Amygdala (tissue), 56 donors: ENCODE measurements around the gene DLL3.

Source experiments
- DNase-seq, 56 donors: peaks; one replicate each; lab custom pipeline; 2025; lab: John Stamatoyannopoulos, UW

DLL3 gene

DNA sequence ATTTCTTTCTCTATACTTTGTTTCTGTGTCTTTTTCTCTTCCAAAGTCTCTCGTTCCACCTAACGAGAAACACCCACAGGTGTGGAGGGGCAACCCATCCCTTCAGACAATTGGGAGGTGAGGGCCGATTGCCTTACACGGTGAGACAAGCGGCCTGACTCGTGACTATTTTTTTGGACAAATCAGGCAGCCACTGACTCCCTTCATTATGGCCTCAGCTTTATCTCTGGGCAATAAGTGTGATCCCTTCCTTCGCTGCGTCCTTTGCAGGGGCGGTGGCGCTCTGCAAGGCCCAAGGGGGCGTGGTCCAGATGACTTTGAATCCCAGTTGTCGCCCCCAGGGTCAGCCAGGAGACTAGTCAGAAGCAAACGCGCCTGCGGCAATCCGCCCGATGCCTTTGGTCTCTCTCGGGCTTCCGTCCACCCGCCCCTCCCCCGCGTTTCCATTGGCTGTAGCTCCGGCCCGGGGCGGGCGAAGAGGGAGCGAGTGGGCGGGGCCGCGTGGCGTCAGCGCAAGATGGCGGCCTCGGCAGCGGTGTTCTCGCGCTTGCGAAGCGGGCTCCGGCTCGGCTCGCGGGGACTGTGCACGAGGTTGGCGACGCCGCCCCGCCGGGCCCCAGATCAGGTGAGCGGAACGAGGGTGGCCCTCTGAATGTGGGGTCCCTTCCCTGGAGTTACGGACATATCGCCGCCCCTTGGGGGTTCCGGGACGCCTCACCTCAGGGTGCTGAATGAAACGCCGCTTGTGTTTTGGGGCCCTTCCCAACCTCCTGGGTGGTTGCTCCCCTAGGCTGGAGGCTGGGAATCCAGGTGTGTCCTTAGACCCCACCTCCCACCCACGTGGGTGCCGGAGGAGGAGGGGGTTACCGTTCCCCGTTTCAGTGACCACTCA is 18.2 kb upstream of the DLL3 start, which contains the start of gene TIMM50:
TIMM50 (plus strand) TSS at position 502 of the 892 bp plus-strand sequence; CDS start at position 518, 16 bp downstream.
- peak; percentile 59 to 98 (median 91) for DNase-seq

DNA sequence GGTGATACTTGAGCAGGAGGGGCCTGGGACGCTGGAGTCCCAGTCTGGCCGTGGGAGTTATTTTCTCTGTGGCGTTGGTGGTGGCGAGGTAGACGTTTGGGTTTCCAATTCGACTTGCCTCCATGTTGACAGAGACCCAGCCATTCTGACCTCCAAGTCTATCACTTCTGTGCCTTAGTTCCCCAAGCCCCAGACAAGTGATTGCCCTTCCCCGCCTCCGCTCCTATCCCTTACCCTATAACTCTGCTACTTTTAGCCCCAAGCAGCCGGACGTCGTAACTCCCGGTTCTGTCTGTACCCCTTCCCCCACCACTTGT is 17.6 kb upstream of the DLL3 start:
- DNase-seq = no peak

DNA sequence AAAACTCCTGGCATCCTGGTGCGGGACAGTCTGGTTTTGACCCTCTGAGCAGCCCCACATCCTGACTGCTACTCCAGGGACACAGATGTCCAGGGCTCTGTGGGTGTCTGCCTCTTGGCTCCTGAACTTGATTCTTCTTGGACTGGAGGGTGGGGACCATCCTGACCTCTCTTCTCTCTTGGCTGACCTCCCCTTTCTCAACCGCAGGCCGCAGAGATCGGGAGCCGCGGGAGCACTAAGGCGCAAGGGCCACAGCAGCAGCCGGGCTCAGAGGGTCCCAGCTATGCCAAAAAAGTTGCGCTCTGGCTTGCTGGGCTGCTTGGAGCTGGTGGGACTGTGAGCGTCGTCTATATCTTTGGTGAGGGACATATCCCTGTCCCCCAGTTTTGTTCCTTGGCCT is 17.1 kb upstream of the DLL3 start:
- no peak for DNase-seq

- DNase-seq = no peak
Measured at GRCh38 chr19:39483141-39483540, 15.6 kb upstream of the DLL3 start.

DNA sequence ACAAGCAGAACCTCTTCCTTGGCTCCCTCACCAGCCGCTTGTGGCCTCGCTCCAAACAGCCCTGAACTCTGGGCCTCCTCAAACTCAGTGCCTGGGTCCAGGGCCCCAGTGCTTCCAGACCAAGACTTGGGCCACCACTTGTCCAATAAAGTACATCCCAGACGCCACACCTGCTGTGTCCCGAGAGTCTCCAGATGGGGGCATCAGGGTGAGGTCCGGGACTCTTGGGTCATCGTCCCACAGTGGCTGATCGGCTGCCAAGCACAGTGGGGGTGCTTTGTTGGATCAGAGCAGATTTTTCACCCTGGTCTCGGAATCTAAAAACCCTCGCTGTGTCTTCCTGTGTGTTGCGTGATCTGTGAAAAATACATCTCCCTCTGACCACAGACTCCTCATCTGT is 9.0 kb upstream of the DLL3 start:
- no peak for DNase-seq

- DNase-seq = no peak
Measured at GRCh38 chr19:39492225-39492624, 6.5 kb upstream of the DLL3 start.

GRCh38 chr19:39492788-39493187 is 6.0 kb upstream of the DLL3 start:
- no peak for DNase-seq

DNA sequence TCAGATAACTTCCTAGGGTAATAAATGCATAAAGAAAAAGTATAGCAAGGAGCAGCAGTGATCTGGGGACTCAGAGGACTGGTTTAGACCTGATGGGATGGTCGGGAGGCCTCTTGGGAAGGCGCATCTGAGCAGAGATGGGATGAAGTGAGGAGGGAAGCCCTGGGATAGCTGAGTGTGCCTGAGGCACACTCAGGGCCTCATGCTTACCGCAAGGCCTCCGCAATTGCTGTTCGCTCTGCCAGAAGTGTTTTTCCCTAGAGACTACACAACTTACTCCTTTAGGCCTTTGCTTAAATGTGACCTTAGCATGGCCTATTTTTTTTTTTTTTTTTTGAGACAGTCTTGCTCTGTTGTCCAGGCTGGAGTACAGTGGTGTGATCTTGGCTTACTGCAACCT is 4.1 kb upstream of the DLL3 start:
- no peak for DNase-seq

DNA sequence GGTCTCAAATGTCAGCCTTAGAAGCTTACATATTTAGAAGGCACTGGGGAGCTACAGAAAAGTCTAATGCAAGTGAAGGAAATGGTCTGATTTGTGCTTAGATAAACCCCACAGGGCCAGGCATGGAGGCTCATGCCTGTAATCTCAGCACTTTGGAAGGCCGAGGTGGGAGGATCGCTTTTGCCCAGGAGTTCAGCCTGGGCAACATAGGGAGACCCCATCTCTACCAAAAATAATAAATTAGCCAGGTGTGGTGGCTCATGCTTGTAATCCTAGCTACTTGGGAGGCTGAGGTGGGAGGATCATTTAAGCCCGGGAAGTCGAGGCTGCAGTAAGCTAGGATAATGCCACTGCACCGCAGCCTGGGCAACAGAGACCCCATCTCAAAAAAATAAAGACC is 2.7 kb upstream of the DLL3 start:
- DNase-seq = no peak

GRCh38 chr19:39497701-39497995 is 1.1 kb upstream of the DLL3 start:
- DNase-seq = peak in 2 of 56 donors; percentile 19 to 35

- peak in 25 of 56 donors; percentile 4 to 59 (median 17) for DNase-seq
Measured at GRCh38 chr19:39497996-39498797, 550 bp upstream of the DLL3 start.

- DNase-seq = no peak
Measured at GRCh38 chr19:39499932-39500331, 1.2 kb downstream of the DLL3 start.

GRCh38 chr19:39500543-39500942 is 1.8 kb downstream of the DLL3 start:
- DNase-seq = no peak

DNA sequence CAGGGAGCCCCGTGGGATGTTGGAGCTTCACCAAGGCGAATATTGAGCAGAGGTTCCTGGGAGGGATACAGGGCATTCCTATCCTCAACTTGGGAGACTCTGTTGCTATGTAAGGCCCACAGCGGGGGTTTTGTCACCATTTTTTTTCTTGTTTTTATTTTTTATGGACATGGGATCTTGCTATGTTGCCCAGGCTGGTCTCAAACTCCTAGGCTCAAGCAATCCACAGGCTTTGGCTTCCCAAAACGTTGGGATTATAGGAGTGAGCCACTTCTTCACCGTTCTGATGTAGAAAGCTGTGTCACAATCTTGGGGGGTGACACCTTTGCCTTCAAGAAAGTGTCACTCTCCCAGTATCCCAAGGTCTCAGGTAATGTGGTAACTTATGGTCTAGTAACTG is 2.6 kb downstream of the DLL3 start:
- no peak for DNase-seq

- peak in 6 of 56 donors; percentile 2 to 34 (median 6) for DNase-seq
Measured at GRCh38 chr19:39502640-39503417, 4.1 kb downstream of the DLL3 start.

- DNase-seq = no peak
Measured at GRCh38 chr19:39506598-39506943, 7.8 kb downstream of the DLL3 start.

GRCh38 chr19:39506944-39507714 is 8.4 kb downstream of the DLL3 start:
- peak in 22 of 56 donors; percentile 3 to 57 (median 26) for DNase-seq

GRCh38 chr19:39507715-39508364 is 9.1 kb downstream of the DLL3 start:
- DNase-seq = no peak

- no peak for DNase-seq
Measured at GRCh38 chr19:39508629-39509028, 9.9 kb downstream of the DLL3 start.

DNA sequence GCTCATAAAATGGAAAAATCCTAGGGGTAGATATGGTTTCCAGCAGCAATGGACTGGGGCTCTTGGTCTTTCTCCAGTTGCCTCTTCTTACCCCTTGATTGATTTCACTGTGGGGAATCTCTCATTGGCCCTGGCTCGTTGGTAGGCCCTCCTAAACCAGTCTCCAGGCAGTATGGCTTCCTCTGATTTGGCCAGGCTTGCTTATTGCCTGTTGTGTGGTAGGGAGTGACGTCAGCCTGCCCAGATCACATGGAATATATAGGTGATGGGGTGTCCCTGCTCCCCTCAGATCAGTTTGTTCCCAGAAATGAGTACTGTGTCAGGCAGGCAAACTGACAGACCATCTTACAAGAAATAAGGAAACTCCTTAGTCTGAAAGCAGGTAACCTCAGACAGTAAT is 10.5 kb downstream of the DLL3 start:
- no peak for DNase-seq
